Esophagus squamous epithelium (tissue), 4 donors: ENCODE measurements around the gene SLC17A2.

ENCODE experiments used
- POLR2A ChIP-seq, 4 donors: fragments of 450-650 bp; IDR thresholded peaks; one replicate each; pipeline ENCODE4 v1.6.1; 2017; ENCODE audit warnings: antibody characterized with exemption in 4 of 4, mild to moderate bottlenecking in 4 of 4, moderate library complexity in 3 of 4
- TF ChIP-seq, protein P1 (sequence below), 6 experiments: fragments of 450-650 bp in 4 of 6; fragments of 200-600 bp in 2 of 6; sonication (generic) in 2 of 6; IDR thresholded peaks; one replicate each; pipeline ENCODE4 v1.5.1; 2016 to 2019; ENCODE audit warnings: antibody characterized with exemption in 6 of 6, mild to moderate bottlenecking in 4 of 6, moderate library complexity in 4 of 6

DNA sequence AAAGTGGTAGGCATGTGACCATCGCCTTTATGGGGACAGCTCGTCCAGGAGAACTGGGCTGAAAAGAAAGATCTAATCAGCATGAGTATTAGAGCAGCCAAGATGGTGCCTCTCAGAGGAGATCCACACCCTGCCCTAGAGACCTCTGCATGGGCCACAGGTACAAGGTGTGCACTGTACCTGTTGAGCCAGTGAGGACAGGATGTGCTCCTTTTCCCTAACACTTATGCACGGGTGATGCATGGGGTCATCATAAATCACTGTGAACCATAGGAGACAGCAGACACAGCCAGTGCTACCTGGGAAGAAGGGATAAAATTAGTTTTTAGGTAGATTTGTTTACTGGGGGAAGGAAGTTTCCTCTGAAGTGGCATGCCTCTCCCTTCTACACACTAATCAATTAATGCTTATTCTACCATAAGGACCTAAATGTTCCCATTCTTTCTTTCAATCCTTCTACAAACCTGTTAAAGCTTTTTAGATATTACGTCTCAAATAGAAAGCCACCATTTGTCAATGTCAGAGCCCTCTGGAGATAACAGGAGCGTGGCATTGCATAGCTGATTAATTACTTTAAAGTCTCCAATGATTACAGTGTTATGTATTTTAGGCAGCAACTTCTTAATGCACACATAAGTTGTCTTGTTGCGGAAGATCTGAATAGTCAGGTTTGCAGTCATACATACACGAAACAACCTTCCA is 13.6 kb downstream of the SLC17A2 start:
- TF ChIP-seq POLR2A (IDR thresholded peaks at IDR 0.05), result no peak
- TF ChIP-seq, protein P1, sequence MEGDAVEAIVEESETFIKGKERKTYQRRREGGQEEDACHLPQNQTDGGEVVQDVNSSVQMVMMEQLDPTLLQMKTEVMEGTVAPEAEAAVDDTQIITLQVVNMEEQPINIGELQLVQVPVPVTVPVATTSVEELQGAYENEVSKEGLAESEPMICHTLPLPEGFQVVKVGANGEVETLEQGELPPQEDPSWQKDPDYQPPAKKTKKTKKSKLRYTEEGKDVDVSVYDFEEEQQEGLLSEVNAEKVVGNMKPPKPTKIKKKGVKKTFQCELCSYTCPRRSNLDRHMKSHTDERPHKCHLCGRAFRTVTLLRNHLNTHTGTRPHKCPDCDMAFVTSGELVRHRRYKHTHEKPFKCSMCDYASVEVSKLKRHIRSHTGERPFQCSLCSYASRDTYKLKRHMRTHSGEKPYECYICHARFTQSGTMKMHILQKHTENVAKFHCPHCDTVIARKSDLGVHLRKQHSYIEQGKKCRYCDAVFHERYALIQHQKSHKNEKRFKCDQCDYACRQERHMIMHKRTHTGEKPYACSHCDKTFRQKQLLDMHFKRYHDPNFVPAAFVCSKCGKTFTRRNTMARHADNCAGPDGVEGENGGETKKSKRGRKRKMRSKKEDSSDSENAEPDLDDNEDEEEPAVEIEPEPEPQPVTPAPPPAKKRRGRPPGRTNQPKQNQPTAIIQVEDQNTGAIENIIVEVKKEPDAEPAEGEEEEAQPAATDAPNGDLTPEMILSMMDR (IDR thresholded peaks at IDR 0.05), result no peak
